ENCODE results near the gene DOCK10.

Gene DOCK10

DNA sequence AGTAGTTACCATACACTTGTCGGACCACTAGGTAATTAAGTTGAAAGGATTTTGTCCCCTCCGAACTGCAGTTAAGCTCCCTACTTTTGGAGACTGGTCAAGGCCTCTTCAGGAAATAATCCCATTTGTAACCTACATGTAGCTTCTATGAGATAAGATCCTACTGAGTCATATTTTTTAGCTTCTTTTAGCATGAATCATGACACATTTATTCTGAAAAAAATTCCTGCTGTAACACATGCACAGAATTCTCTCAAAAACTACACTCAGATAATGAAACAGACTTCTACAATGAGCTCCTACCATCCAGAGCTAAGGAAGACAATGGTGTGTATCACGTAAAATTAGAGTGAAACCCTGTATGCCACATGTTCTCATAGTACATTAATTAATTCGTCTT is 225.5 kb downstream of the DOCK10 start:
- TF ChIP-seq, protein P1, sequence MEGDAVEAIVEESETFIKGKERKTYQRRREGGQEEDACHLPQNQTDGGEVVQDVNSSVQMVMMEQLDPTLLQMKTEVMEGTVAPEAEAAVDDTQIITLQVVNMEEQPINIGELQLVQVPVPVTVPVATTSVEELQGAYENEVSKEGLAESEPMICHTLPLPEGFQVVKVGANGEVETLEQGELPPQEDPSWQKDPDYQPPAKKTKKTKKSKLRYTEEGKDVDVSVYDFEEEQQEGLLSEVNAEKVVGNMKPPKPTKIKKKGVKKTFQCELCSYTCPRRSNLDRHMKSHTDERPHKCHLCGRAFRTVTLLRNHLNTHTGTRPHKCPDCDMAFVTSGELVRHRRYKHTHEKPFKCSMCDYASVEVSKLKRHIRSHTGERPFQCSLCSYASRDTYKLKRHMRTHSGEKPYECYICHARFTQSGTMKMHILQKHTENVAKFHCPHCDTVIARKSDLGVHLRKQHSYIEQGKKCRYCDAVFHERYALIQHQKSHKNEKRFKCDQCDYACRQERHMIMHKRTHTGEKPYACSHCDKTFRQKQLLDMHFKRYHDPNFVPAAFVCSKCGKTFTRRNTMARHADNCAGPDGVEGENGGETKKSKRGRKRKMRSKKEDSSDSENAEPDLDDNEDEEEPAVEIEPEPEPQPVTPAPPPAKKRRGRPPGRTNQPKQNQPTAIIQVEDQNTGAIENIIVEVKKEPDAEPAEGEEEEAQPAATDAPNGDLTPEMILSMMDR (IDR thresholded peaks at IDR 0.05; ENCODE audit: control insufficient read depth, extremely low read depth, insufficient read depth), result no peak
- DNase-seq (ENCODE audit: low read depth), result no peak
- no peak overlapping the region for H3K4me3 ChIP-seq (ENCODE audit: low read depth, low read length)

DNA sequence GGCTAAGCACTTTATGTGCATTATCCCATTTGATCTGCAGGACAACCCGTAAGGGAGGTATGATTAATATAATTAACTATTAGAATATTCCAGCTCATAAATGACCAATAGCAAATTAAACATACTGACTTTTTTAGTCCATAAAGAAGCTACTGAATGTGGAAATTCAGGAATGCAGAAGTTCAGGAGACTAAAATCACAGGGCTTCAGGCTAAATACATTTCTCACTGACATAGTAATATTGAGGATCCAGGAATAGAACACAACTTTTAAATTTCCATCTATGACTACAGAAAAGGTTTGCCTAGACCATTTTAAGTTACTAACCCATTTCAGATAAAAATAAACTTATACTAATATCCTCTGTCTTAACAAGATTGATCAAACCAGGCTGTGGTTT is 228.7 kb downstream of the DOCK10 start:
- no peak for DNase-seq (ENCODE audit: low read depth)
- H3K4me3 ChIP-seq (ENCODE audit: low read depth, low read length), result no peak overlapping the region
- TF ChIP-seq, protein P1 (IDR thresholded peaks at IDR 0.05; ENCODE audit: control insufficient read depth, extremely low read depth, insufficient read depth), result no peak

DNA sequence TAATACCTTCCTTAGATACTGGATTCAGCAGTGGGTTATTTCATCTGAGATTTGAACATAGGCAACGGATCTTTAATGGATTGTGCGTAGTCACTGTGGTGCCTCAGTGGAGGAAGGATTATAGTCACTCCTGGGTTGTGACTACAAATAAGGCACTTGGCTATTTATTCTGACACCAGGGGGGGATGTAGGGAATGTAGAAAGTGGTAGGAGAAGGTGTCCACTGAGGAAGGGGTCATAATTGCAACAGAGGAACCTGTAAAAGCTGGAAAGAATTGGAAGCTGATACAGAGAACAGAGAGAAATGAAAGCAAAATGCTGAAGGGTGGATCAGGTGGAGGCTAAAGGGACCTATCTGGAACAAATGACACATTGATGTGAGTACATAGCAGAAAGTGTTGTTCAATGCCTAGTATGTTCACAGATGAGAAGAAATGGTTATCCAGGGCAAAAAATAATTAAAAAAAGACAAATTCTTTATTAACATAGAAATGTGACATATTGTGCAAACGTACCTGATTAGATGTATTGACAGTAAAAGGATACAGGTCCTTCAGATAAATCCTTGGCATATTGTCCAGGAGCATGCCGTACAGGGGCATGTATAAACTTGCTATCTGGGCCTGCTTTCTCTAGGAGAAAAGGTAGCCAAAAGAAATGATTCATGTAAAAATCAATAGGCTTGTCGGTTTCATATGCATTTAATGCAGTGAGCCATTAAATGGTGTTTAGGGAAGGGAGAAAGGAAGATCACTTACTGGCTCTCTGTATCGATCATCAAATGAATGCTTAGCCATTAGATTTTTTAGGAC is 234.9 kb downstream of the DOCK10 start:
- DNase-seq (ENCODE audit: low read depth), result no peak
- TF ChIP-seq, protein P1 (IDR thresholded peaks at IDR 0.05; ENCODE audit: control insufficient read depth, extremely low read depth, insufficient read depth), result no peak
- no peak overlapping the region for H3K4me3 ChIP-seq (ENCODE audit: low read depth, low read length)

DNA sequence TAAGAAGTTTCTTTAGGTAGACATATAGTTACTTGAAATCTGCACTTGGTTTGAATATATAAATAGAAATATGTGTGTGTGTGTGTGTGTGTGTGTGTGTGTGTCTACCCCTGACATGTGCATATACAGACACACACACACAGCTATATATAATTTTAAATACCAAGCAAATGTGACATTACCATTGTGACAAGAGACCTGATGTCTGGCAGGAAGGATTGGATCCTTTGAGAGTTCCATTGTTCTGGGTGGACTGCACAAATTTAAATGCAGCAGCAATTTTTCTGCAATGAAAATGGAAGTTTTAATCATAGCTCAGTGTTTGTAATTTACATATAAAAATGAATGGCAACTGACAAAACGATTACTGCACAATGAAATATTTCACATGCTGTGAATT is 238.3 kb downstream of the DOCK10 start:
- no peak overlapping the region for H3K4me3 ChIP-seq (ENCODE audit: low read depth, low read length)
- TF ChIP-seq, protein P1 (IDR thresholded peaks at IDR 0.05; ENCODE audit: control insufficient read depth, extremely low read depth, insufficient read depth), result no peak
- DNase-seq (ENCODE audit: low read depth), result no peak

DNA sequence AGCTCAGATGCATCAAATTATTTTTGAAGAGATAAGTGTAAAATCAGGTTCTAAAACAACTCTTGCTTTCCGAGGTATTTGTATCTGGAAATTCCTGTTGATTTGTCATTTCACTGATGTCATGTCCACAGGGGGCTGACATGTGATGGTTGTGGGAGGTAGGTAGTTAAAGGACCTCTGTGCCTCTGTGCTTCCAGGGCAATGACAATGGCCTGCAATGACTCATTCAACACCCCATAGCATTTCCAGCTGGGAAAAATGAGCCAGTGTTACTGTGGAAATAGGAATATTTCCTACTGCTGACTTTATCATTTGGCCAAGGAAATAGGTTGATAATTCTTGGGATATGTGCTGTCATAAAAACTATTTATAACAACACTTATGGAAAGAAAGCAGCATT is 239.9 kb downstream of the DOCK10 start:
- no peak for DNase-seq (ENCODE audit: low read depth)
- TF ChIP-seq, protein P1 (IDR thresholded peaks at IDR 0.05; ENCODE audit: control insufficient read depth, extremely low read depth, insufficient read depth), result no peak
- H3K4me3 ChIP-seq (ENCODE audit: low read depth, low read length), result no peak overlapping the region

DNA sequence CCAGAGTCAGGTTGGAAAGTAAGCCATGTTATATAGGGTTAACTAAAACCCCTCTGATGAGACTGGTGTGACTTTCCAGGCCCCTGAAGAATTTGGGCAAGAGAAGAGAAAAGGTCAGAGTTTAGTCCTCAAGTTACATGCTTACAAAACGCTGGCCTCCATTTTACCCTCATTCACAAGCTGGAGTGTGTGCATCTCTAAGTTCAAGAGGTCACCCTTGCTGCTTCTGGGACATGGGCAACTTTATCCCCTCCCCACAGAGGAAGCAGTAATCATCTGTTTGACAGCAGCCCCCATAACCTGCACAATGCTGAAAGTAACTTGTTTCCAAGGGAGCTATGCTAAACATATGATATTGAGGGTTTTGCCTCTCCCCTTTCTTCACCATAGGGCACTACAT is 240.9 kb downstream of the DOCK10 start:
- no peak for DNase-seq (ENCODE audit: low read depth)
- H3K4me3 ChIP-seq (ENCODE audit: low read depth, low read length), result no peak overlapping the region
- TF ChIP-seq, protein P1 (IDR thresholded peaks at IDR 0.05; ENCODE audit: control insufficient read depth, extremely low read depth, insufficient read depth), result no peak

DNA sequence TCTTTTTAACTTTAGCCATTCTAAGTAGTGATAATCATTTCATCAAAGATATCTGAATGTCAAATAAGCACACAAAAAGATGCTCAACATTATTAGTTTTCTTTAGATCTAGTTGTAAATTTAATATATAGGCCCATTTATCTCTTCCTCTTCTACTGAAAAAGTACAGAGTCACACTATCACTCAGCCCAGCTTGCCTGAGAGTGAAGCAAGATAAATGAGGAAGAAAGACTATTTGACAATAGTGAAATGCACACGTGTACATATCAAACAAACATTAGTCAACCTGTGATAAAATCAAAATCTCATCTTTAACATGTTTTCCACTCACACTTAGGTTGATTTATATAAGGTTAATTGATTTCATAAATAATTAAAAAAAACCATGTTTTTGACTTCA is 242.6 kb downstream of the DOCK10 start:
- no peak for DNase-seq (ENCODE audit: low read depth)
- TF ChIP-seq, protein P1 (IDR thresholded peaks at IDR 0.05; ENCODE audit: control insufficient read depth, extremely low read depth, insufficient read depth), result no peak
- H3K4me3 ChIP-seq (ENCODE audit: low read depth, low read length), result no peak overlapping the region
